CD4-positive, CD25-positive, alpha-beta regulatory T cell (primary cell): Measurements from ENCODE around the gene SNX25. TPM values are rescaled to one million over a fixed set of nuclear protein-coding genes. Genes with fewer than 3 reads are reported as not detected.
A peak's percentile ranks its signal among the peaks of the same experiment; 100 is the strongest.

Source experiments
- ATAC-seq, 2 donors: fragments of 150-1000 bp; cut with Tn5 transposase; one replicate each; pipeline ENCODE4 v1.10.0; 2021; ENCODE audit warnings: low read depth in 2 of 2, moderate number of reproducible peaks in 2 of 2, moderate library complexity in 1 of 2
- DNase-seq, 3 donors: peaks; one replicate each; pipeline versions ENCODE4 v3.0.0 to v3.0.0-alpha.2; 2012 to 2022; ENCODE audit warnings: mixed read lengths in 1 of 3
- H3K27ac ChIP-seq: one replicate; pipeline ENCODE4 v1.7.0; 2013; ENCODE audit warnings: mild to moderate bottlenecking, low read length; ENCODE audit not compliant: insufficient read depth, poor library complexity, severe bottlenecking
- H3K27me3 ChIP-seq: one replicate; pipeline ENCODE4 v1.7.0; 2013; ENCODE audit warnings: low read length; ENCODE audit not compliant: control insufficient read depth, insufficient read depth
- H3K36me3 ChIP-seq: one replicate; pipeline ENCODE4 v1.7.0; 2013; ENCODE audit warnings: mild to moderate bottlenecking, low read length, moderate library complexity; ENCODE audit not compliant: control insufficient read depth, insufficient read depth
- H3K4me1 ChIP-seq: 2 replicates; pipeline ENCODE4 v1.7.0; 2013; ENCODE audit warnings: mild to moderate bottlenecking, low read length; ENCODE audit not compliant: insufficient read depth, control insufficient read depth, poor library complexity, severe bottlenecking
- H3K4me3 ChIP-seq: one replicate; pipeline ENCODE4 v1.7.0; 2013; ENCODE audit warnings: low read depth, mild to moderate bottlenecking, low read length, moderate library complexity
- H3K9me3 ChIP-seq, 2 experiments: 1 replicate in 1 of 2; 2 replicates in 1 of 2; pipeline ENCODE4 v1.7.0; 2013; ENCODE audit warnings: low read length in 2 of 2, mild to moderate bottlenecking in 1 of 2, moderate library complexity in 1 of 2; ENCODE audit not compliant: control insufficient read depth in 2 of 2
- H3K27ac Mint-ChIP-seq, 3 donors: one replicate each; pipeline ENCODE4 v1.8.0; 2020 to 2022; ENCODE audit warnings: mild to moderate bottlenecking in 3 of 3, mixed read lengths in 3 of 3, moderate library complexity in 2 of 3
- H3K27me3 Mint-ChIP-seq: one replicate; pipeline ENCODE4 v1.8.0; 2022; ENCODE audit warnings: mild to moderate bottlenecking, mixed read lengths
- H3K36me3 Mint-ChIP-seq: one replicate; pipeline ENCODE4 v1.8.0; 2020; ENCODE audit warnings: mixed read lengths
- H3K4me1 Mint-ChIP-seq, 4 donors: one replicate each; pipeline ENCODE4 v1.8.0; 2020 to 2022; ENCODE audit warnings: mixed read lengths in 4 of 4, mild to moderate bottlenecking in 1 of 4
- H3K4me3 Mint-ChIP-seq, 4 donors: one replicate each; pipeline ENCODE4 v1.8.0; 2020 to 2022; ENCODE audit warnings: mild to moderate bottlenecking in 4 of 4, mixed read lengths in 4 of 4, moderate library complexity in 3 of 4
- H3K9me3 Mint-ChIP-seq, 7 donors: one replicate each; pipeline ENCODE4 v1.8.0; 2020 to 2022; ENCODE audit warnings: mixed read lengths in 7 of 7, mild to moderate bottlenecking in 3 of 7, moderate library complexity in 2 of 7
- polyA plus RNA-seq, 4 donors: library from polyadenylated mRNA; unstranded; fragments of 300-500 nt; fragmentation: Illumina TruSeq; gene quantifications; one replicate each; pipeline ENCODE4 v1.2.3, GENCODE V29; 2021
- total RNA-seq: library from RNA; stranded (reverse); gene quantifications from one replicate; pipeline ENCODE4 v1.2.3, GENCODE V29; 2022

SNX25 gene
- total RNA-seq (22.2 TPM), polyA plus RNA-seq (1 to 10 TPM; 3.7 to 8.6 (median 7.0) TPM)

DNA sequence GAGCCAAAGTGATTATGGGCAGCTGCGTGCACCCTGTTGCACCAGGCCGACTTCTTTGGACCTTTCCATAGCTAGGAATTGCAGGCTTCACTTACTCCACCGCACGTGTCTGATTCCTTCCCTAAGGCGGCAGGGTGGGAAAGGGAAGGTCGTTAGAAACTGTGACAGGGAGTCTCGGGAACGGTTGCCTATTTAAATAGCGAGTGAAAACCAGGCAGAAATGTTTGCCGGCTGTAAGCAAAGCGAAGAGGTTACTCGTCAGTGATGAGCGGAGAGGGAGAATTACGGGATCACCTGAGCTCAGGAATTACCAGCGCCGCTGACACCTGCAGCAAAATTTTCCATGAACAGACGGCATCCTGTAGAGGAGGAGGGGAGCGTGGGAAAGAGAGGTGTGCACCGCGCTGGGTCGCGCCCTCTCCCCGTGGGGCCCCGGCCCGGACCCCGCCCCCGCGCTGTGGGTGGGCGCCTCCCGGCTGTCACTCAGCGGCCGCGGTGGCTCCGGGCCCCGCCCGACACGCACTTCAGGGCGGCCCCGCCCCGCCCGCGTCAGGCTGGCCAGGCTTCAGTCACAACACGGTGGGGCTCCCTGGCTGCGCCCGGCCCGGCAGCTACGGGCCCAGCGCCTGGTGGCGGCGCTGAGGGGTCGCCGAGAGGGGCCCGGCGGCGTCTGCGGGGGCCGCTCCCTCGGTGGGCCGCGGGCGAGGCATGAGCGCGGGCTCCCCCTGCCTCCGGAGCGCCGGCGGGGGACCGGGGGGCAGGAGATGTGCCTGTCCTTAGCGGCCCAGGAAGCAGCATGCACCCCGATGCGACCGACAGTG is at the start of gene SNX25:
Gene SNX25 (plus strand): TSS at position 568 of the 821 bp plus-strand sequence. CDS start 229 bp downstream, at position 797.
- H3K9me3 Mint-ChIP-seq: no peaks in the 10 kb centered on the region
- peaks cover 8% of the 10 kb centered on the region for H3K27me3 Mint-ChIP-seq
- H3K36me3 ChIP-seq: no peaks in the 10 kb centered on the region
- H3K4me3 Mint-ChIP-seq: peak within 1 kb of the TSS; percentile 92 to 99 (median 96)
- H3K27ac ChIP-seq: no peak within 1 kb of the TSS
- H3K27ac Mint-ChIP-seq: peak within 1 kb of the TSS in 2 of 3 donors; percentile 92 to 94
- H3K4me1 Mint-ChIP-seq: peaks cover 32 to 62% (median 47%) of the 10 kb centered on the region in 4 donors
- peak; percentile 84 to 90 (median 86) for DNase-seq
- H3K27me3 ChIP-seq: no peaks in the 10 kb centered on the region
- no peaks in the 10 kb centered on the region for H3K36me3 Mint-ChIP-seq
- peak within 1 kb of the TSS; percentile 87 for H3K4me3 ChIP-seq
- H3K9me3 ChIP-seq: no peaks in the 10 kb centered on the region
- H3K4me1 ChIP-seq: peaks cover 35% of the 10 kb centered on the region
- peak; percentile 91 to 95 for ATAC-seq

GRCh38 chr4:185165605-185166063 is 43.8 kb upstream of the SNX25 start:
- ATAC-seq (peak; percentile 77 to 78), DNase-seq (peak in 2 of 3 donors; percentile 63 to 81)
- H3K4me1 ChIP-seq: peaks cover 13% of the 10 kb centered on the region
- H3K27ac ChIP-seq: no peak overlapping the region
- Mint-ChIP-seq H3K4me3 (peak overlapping the region; percentile 44 to 69 (median 52)), H3K27me3 (no peaks in the 10 kb centered on the region), H3K27ac (peak overlapping the region in 2 of 3 donors; percentile 45 to 76), H3K36me3 (peaks cover 44% of the 10 kb centered on the region), H3K9me3 (no peaks in the 10 kb centered on the region), H3K4me1 (peaks cover 12 to 34% (median 22%) of the 10 kb centered on the region in 4 donors)
- H3K27me3 ChIP-seq: no peaks in the 10 kb centered on the region
- H3K4me3 ChIP-seq: peak overlapping the region; percentile 29
- peaks cover 48% of the 10 kb centered on the region for H3K36me3 ChIP-seq
- no peaks in the 10 kb centered on the region for H3K9me3 ChIP-seq

DNA sequence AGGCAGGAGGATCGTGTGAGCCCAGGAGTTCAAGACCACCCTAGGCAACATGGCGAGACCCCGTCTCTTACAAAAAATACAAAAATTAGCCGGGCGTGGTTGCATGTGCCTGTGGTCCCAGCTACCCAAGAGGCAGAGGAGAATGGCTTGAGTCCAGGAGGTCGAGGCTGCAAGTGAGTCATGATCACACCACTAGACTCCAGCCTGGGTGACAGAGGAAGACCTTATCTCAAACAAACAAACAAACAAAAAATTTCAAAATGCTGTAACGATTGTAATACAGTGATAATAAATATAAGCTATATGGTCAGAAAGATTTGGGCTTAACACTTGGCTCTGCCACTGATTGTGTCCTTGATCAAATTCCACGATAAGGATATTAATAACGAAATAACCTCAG is 42.2 kb upstream of the SNX25 start:
- DNase-seq (no peak), ATAC-seq (no peak)
- peaks cover 12 to 34% (median 24%) of the 10 kb centered on the region in 4 donors for H3K4me1 Mint-ChIP-seq
- H3K27me3 ChIP-seq: no peaks in the 10 kb centered on the region
- no peaks in the 10 kb centered on the region for H3K9me3 Mint-ChIP-seq
- no peak overlapping the region for H3K27ac Mint-ChIP-seq
- no peak overlapping the region for H3K4me3 Mint-ChIP-seq
- H3K27me3 Mint-ChIP-seq: no peaks in the 10 kb centered on the region
- H3K36me3 Mint-ChIP-seq: peaks cover 44% of the 10 kb centered on the region
- H3K4me1 ChIP-seq: peaks cover 13% of the 10 kb centered on the region
- H3K9me3 ChIP-seq: no peaks in the 10 kb centered on the region
- H3K4me3 ChIP-seq: no peak overlapping the region
- peaks cover 37% of the 10 kb centered on the region for H3K36me3 ChIP-seq
- no peak overlapping the region for H3K27ac ChIP-seq

DNA sequence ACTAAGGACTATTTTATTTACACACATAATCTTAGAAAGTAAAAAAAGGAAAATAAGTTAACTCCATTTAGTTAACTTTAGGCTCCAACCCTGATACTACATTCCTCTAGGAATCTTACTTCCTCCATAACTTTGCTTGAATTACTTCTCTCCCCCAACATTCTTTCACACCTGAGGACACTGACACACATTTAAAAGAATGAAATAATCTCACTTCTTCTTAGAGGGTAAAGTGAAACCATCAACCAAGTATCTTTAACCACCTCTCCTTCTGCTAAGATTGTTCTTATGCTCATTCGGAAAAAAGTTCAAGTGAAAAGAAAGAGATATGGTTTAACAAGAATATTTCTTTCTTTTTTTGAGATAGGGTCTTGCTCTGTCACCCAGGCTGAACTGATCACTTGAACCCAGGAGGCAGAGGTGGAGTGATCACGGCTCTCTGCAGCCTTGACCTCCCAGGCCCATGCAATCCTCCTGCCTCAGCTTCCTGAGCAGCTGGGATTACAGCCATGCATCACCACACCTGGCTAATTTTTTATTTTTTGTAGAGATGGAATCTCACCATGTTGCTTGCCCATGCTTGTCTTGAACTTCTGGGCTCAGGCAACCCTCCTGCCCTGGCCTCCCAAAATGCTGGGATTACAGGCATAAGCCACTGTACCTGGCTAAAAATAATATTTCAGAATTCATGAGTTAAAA is 37.9 kb upstream of the SNX25 start:
- H3K4me3 Mint-ChIP-seq: no peak overlapping the region
- no peak overlapping the region for H3K4me3 ChIP-seq
- H3K27me3 ChIP-seq: no peaks in the 10 kb centered on the region
- no peak overlapping the region for H3K27ac Mint-ChIP-seq
- H3K4me1 ChIP-seq: no peaks in the 10 kb centered on the region
- no peak overlapping the region for H3K27ac ChIP-seq
- H3K36me3 Mint-ChIP-seq: peaks cover 54% of the 10 kb centered on the region
- H3K36me3 ChIP-seq: peaks cover 50% of the 10 kb centered on the region
- H3K9me3 ChIP-seq: no peaks in the 10 kb centered on the region
- DNase-seq: no peak
- H3K4me1 Mint-ChIP-seq: peaks cover 0 to 12% (median 10%) of the 10 kb centered on the region in 4 donors
- no peak for ATAC-seq
- H3K9me3 Mint-ChIP-seq: no peaks in the 10 kb centered on the region
- H3K27me3 Mint-ChIP-seq: no peaks in the 10 kb centered on the region

DNA sequence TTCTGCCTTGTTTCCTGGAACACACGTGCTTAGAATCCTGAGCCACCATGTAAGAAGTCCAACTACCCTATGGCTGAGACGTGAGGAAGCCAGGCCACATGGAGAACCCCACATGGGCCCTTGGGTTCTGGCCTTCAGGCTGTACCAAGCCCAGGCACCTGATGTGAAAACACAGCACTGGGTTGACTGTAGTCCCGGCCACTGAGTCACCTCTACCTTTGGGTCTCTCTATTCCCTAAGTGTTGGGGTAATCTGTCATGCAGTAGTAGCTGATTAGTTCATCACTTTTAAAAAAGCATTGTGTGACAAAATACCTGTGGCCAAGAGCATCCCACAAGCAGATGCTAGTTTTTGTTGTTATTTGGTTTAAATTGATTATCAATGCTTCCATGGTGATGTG is 29.9 kb upstream of the SNX25 start:
- DNase-seq (no peak), ATAC-seq (no peak)
- H3K36me3 ChIP-seq: peaks cover 14% of the 10 kb centered on the region
- no peaks in the 10 kb centered on the region for H3K9me3 ChIP-seq
- Mint-ChIP-seq H3K27ac (no peak overlapping the region), H3K36me3 (peaks cover 20% of the 10 kb centered on the region), H3K4me3 (no peak overlapping the region), H3K4me1 (peaks cover 7 to 23% (median 15%) of the 10 kb centered on the region in 4 donors), H3K27me3 (no peaks in the 10 kb centered on the region), H3K9me3 (no peaks in the 10 kb centered on the region)
- no peak overlapping the region for H3K4me3 ChIP-seq
- peaks cover 3% of the 10 kb centered on the region for H3K4me1 ChIP-seq
- H3K27ac ChIP-seq: no peak overlapping the region
- no peaks in the 10 kb centered on the region for H3K27me3 ChIP-seq

- Histone ChIP-seq H3K9me3 (no peaks in the 10 kb centered on the region), H3K36me3 (peaks cover 2% of the 10 kb centered on the region), H3K4me3 (no peak overlapping the region), H3K27ac (no peak overlapping the region), H3K4me1 (peaks cover 3% of the 10 kb centered on the region), H3K27me3 (no peaks in the 10 kb centered on the region)
- H3K36me3 Mint-ChIP-seq: peaks cover 15% of the 10 kb centered on the region
- no peak for DNase-seq
- no peak for ATAC-seq
- peaks cover 11 to 45% (median 29%) of the 10 kb centered on the region in 4 donors for H3K4me1 Mint-ChIP-seq
- H3K27me3 Mint-ChIP-seq: no peaks in the 10 kb centered on the region
- no peaks in the 10 kb centered on the region for H3K9me3 Mint-ChIP-seq
- H3K4me3 Mint-ChIP-seq: no peak overlapping the region
- no peak overlapping the region for H3K27ac Mint-ChIP-seq
Measured at GRCh38 chr4:185182239-185182638, 27.2 kb upstream of the SNX25 start.

GRCh38 chr4:185183622-185184281 is 25.6 kb upstream of the SNX25 start:
- Mint-ChIP-seq H3K4me3 (no peak overlapping the region), H3K4me1 (peaks cover 11 to 50% (median 33%) of the 10 kb centered on the region in 4 donors), H3K27me3 (no peaks in the 10 kb centered on the region), H3K36me3 (peaks cover 18% of the 10 kb centered on the region), H3K27ac (no peak overlapping the region), H3K9me3 (no peaks in the 10 kb centered on the region)
- H3K27ac ChIP-seq: no peak overlapping the region
- peaks cover 10% of the 10 kb centered on the region for H3K36me3 ChIP-seq
- H3K4me1 ChIP-seq: peaks cover 3% of the 10 kb centered on the region
- DNase-seq: peak; percentile 66 to 87 (median 74)
- no peaks in the 10 kb centered on the region for H3K27me3 ChIP-seq
- peak; percentile 66 to 71 for ATAC-seq
- no peak overlapping the region for H3K4me3 ChIP-seq
- H3K9me3 ChIP-seq: no peaks in the 10 kb centered on the region
